T-helper 9 cell (primary cell): ENCODE measurements around the gene BCAN.

Experiments
- DNase-seq: peaks from one replicate; pipeline ENCODE4 v3.0.0-alpha.2; 2020

BCAN gene

GRCh38 chr1:156644146-156644545 is 2.2 kb downstream of the BCAN start:
- no peak for DNase-seq

GRCh38 chr1:156644640-156645039 is 2.7 kb downstream of the BCAN start:
- DNase-seq = no peak

- no peak for DNase-seq
Observed at GRCh38 chr1:156645056-156645455, 3.1 kb downstream of the BCAN start.

DNA sequence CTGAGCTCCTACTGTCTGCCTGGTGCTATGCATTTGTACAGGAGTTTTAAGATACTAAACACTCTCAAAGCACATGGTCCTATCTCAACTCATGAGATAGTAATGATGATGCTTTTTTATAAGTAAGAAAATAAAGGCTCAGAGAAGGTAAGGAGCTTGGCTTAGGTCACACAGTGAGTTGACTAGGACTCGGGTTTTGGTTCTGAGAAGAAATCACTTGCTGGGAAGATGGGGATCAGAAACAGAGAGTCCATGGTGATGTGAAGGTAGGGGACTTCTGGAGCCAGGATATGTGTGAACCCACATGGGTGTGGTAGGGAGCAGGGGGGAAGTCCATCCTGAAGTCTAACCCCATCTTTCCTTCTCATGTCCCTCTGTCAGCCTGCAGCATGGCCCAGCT is 3.7 kb downstream of the BCAN start:
- no peak for DNase-seq

- DNase-seq = no peak
Observed at GRCh38 chr1:156646738-156647211, 4.9 kb downstream of the BCAN start.

- DNase-seq = no peak
Observed at GRCh38 chr1:156647351-156647750, 5.4 kb downstream of the BCAN start.

GRCh38 chr1:156648496-156648895 is 6.6 kb downstream of the BCAN start:
- DNase-seq = no peak

- DNase-seq = no peak
Observed at GRCh38 chr1:156648951-156649350, 7.0 kb downstream of the BCAN start.

- DNase-seq = no peak
Observed at GRCh38 chr1:156652131-156652991, 10.4 kb downstream of the BCAN start.

- no peak for DNase-seq
Observed at GRCh38 chr1:156652992-156653355, 11.1 kb downstream of the BCAN start.

DNA sequence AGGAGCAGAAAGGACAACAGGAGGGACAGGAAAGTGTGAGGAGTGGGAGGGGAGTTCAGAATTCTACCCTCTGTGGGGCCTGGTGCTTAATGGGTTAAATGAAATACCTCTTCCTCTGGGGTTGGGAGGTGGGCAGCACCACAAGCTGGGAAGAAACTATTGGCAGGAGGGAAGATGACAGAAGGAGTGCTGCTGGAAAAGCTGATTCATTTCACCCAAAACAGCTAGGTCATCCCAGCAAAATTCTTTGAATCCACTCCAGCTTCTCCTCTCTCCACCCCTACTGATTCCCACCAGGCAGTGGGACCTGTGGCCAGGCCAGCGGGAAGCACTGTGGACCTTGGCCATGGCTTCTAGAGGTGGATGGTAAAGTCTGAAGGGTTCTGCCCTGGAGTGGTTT is 12.8 kb downstream of the BCAN start:
- no peak for DNase-seq

DNA sequence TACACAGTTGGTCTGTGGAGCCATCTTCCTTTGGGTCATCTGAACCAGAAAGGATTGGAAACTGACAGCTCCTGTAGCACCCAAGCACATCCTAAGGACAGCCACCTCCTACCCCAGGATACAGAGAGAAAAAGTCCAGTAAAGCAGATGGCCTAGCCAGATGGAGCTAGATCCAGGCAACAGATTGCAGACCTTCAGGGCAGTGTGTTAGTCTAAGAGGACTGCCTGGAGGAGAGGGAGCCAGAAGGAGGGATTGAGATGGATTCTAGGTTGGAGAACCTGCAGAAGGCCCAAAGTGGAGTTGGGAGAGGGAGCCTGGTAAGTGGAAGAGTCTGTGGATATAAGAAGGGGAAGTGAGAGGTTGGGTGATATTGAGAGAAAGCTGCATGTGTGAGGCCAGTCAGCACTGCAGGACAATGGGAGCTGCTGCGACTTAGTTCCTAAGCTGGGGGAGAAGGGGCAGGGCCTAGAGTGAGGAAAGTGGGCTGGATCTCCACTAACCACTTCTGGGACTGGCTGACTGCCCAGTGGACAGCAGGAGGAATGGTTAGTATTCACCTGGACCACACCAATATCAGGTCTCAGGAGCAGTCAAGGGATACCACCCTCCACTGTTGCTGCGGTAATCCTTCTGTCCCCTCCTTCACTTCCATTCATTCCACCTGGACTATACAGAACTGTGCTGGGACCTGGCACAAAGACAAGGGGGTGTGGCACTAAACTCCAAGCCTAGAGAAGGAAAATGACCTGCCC is 13.4 kb downstream of the BCAN start:
- DNase-seq = no peak

DNA sequence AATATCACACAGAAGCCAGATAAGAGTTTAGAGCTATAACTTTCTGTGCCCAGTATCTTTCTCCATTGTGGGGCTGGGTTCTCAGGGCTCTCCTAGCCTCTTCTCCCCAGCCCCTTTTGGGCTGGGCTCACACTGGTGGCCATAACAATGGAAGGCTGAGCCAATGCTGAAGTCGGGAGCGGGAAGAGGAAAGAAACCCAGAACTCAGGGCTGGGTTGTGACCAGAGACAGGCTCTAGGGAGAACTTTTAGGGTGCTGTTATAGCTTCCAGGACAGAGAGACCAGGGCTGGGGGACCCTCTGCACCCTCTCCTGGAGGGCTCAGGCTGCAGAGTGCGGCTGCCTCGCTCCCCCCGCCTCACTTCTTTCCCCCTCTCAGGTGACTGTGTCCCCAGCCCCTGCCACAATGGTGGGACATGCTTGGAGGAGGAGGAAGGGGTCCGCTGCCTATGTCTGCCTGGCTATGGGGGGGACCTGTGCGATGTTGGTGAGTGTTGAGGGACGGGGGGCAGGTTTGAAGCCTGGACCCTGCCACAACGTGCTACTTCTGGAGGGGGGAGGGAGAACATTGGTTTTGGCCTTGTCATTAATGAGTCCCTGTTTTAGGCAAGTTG is 14.1 kb downstream of the BCAN start:
- no peak for DNase-seq

DNA sequence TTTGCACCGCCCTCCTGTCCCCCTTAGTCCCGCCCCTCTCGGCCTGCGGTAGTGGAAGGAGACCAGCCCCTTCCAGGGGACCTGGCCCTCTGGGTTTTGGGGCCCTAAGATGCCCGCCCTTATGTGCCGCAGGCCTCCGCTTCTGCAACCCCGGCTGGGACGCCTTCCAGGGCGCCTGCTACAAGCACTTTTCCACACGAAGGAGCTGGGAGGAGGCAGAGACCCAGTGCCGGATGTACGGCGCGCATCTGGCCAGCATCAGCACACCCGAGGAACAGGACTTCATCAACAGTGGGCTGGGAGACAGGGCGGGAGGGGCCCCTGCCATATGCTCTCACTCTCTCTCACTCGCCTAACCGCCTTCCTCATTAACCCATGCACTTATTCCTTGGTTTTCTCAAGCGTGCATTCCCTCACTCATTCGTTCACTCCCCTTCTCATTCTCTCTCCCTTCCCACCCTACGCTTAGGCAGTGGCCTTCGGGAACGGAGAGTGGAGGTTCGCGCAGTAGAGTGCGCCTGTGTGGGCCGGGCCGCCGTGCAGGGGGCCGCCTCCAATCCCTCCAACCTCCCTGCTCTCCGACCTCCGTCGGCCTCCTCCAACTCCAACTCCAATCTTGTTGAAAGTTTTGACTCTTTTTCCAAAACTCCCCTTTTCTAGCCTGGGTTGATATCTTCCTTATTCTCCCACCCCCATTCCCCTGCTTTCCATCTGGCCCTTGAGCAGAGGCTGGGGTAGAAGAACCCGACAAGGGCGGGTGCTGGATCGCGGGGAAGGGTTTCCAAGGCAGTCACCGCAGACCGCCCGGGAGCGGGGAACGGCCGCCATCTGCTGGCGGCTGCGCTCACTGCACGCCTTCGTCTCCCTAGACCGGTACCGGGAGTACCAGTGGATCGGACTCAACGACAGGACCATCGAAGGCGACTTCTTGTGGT is 15.2 kb downstream of the BCAN start:
- DNase-seq = peak; percentile 78

DNA sequence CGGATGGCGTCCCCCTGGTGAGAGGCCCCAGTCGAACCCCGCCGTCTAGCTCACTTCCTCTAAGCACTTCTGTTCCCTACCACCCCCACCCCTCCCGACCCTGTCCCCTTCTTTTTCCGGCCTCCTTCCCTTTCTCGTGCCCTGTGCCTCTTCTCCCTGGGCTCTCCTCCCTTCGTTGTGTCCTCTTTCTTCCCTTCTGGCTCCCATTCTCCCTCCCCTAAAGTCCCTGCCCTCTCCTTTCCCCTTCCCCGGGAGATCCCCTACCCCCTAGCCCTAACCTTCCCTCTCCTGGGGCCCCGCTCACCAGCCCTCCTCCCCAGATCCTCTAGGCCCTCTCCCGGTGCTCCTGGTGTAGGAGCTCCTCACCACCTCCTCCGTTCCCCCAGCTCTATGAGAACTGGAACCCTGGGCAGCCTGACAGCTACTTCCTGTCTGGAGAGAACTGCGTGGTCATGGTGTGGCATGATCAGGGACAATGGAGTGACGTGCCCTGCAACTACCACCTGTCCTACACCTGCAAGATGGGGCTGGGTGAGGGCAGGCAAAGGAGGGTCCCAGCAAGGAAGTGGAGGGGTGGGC is 15.9 kb downstream of the BCAN start:
- DNase-seq = no peak

- DNase-seq = no peak
Observed at GRCh38 chr1:156658496-156658895, 16.6 kb downstream of the BCAN start.

GRCh38 chr1:156658945-156659574 is 17.1 kb downstream of the BCAN start:
- DNase-seq = no peak

GRCh38 chr1:156659661-156659987 is 17.7 kb downstream of the BCAN start:
- no peak for DNase-seq

DNA sequence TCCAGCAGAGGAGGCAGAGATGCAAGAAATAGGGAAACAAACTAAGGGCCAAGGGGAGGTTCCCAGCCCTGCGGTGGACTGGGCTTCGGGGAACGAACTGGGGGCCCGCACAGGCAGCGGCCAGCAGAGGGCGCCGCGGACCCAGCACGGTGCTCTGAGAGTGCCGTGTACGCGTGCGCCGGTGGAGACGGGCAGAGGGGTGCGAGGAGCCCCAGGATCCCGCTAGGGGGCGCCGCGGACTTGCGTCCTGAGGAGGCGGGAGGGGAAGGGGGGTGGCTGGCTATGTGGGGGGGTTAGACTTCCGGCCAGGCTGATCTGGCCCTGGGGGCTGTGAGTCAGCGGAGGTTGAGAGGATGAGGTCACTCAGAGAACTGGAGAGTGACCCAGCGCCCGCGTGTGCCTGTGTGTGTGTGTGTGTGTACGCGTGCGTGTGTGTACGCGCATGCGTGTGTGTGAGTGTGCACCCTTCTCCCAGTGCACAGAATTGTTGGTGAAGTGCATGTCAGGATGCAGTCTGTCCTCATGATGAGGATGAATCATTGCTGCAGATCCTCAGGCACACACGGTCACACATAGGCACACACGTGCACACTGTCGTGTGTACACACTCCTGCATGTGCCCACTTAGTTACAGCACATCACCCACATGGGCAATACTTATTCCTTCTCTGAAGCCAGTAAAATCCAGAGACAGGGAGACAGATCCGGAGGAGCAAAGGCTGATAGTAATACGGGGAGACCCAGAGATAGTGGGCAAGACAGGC is 18.3 kb downstream of the BCAN start:
- DNase-seq = peak; percentile 89

DNA sequence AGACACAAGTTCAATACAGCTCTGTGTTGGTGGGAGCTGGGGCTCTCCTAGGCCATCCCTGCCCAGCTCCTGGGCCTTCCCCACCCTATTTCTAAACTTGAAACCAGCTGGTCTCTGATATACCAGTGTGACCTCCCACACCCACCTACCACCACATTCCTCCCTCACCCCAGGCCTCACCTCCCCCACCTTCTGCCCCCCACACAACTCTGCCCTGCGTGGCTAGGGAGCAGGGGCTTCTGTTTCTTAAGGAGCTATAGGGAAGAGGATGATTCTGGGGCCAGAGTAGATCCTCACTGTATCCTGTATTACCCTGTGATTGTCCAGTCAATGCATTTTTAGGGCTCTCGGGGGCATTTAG is 18.8 kb downstream of the BCAN start:
- DNase-seq = no peak
